MV-4-11 (cell line): ENCODE measurements around the gene SIRPB2.

ENCODE experiments used
- DNase-seq: peaks from one replicate; lab custom pipeline; 2025; lab: John Stamatoyannopoulos, UW

SIRPB2 gene

DNA sequence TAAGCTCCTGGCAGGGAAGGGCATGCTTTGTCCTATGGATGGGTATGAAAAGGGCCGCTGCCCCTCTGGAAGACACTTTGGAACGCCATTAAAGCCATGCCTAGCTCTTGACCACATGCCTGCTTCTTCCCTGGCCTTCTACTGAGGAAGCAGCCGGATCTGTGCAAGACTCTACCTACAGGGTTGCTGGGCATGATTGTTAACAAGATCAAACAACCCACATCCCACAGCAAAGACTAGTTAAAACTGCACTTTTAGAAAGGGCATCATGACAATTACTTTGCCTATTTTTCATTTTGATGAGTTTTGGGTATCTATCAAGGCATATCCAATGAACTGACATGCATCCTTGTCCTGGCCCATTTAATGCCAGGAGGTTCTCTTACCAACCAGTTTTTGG is 50.1 kb downstream of the SIRPB2 start:
- no peak for DNase-seq

DNA sequence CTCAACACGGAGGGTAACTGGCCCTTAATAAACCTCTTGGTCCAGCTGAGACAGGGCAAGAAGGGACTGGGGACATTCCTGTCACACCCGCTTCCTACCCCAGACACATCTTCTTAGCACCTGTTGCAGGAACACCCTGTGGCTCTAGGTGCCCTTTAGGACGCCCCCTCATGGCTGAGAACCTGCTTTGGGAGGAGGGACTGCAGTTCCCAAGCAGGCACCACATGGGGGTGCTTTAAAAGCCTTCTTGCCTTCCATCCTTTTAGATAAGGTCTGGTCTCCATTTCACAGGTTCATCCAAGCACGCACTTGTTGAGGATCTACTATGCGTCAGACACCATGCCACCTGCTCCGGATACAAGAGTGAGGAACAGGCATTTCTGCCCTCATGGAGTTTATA is 51.2 kb downstream of the SIRPB2 start:
- DNase-seq: no peak

DNA sequence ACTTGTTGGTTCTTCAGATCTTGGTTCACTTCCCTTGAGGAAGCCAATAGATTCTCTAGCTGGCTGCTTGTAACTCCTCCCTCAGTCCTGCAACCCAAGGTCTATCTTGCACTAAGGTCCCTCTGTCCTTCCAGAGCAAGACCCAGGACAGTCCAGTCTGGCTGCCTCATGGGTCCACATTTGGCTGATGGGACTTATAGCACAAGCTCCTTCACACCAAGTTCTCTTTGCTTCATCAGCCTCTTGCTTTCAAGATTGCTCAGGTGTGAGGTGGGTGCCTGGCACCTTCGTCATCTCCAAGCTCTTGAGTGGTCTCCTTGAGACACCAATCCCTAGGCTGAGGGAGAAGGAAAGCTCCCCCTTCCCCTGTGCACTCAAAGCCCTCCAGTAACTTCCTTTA is 52.9 kb downstream of the SIRPB2 start:
- peak; percentile 37 for DNase-seq

GRCh38 chr20:1437235-1437904 is 53.9 kb downstream of the SIRPB2 start:
- peak; percentile 68 for DNase-seq

GRCh38 chr20:1436263-1436662 is 55.0 kb downstream of the SIRPB2 start:
- no peak for DNase-seq

DNA sequence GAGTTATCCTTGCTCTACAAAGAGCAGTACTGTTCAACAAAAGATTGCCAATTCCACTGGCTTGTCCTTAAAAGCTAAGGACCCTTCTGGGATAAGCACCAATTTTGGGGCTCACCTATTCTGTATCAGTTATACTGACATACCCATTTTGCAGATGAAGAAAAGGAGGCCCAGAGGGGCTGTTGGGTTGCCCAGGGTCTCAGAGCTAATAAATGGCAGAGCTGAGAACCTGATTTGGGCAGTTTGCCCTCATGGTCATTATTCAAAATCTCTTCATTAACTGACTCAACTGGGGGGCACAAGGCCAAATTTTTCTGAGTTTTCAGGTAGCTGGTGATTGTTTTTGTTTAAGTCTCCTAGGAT is 55.9 kb downstream of the SIRPB2 start:
- no peak for DNase-seq

- peak; percentile 96 for DNase-seq
Measured at GRCh38 chr20:1434571-1435336, 56.5 kb downstream of the SIRPB2 start.

DNA sequence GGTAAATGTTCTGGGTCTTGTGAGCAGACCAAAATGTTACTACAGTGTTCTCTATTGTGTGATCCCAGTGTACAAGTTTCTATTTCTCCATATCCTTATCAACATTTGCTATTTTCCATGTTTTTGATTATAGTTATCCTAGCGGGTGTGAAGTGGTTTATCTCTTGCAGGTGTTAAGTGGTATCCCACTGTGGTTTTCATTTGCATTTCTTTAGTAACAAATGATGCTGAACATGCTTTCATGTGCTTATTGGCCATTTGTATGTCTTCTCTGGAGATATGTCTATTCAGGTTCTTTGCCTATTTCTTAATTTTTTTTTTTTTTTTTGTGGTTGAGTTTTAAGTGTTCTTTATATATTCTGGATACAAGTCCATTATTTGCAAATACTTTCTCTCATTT is 60.1 kb downstream of the SIRPB2 start:
- no peak for DNase-seq

DNA sequence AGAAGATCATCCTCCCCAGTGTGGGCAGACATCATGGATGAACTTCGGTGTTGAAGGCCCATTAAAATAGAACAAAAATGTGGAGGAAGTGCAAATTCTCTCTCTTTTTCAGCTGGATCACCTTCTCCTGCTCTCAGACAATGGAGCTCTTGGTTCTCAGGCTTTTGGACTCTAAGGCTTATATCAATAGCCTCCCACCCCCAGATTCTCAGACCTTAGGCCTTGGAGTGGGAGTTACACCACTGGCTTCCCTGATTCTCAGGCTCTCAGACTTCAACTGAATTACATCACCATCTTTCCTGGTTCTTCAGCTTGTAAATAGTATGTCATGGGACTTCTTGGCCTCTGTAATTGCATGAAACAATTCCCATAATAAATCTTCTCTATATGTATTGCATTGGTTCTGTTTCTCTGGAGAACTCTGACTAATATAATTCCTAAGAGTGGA is 61.2 kb downstream of the SIRPB2 start:
- DNase-seq: no peak

GRCh38 chr20:1429143-1429728 is 62.0 kb downstream of the SIRPB2 start:
- no peak for DNase-seq

GRCh38 chr20:1427457-1428054 is 63.7 kb downstream of the SIRPB2 start:
- DNase-seq: no peak

DNA sequence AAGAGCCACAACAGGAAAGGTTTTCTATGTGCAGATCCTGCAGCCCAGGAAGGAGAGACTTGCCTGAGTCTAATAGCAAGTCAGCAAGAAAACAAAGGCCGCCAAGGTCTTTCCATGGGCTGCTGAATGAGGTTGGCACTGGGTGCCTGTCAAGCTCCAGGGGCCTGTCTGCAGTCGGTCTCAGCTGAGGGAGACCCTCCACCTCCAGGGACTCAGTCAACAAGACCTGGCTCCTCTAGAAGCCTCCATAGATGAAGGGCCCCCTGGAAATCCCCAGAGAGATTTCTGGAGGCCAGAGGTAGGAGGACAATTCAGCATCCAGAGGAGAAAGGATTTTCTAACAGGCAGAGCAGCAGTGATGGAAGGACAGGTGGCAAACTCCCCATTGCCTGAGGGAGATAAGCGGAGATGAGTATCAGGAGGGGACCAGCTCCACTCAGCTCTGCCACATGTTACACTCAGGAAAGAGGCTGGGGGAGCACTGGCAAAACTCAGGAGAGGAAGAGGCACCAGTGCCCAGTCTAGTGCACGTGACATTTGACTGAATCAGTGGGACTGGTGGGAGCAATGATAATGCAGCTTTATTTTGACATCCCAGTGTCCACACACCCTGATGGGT is 64.9 kb downstream of the SIRPB2 start:
- no peak for DNase-seq
